Parathyroid adenoma (tissue), 2 donors: ENCODE measurements around the gene OPHN1.

Source experiments
- H2AFZ ChIP-seq: fragments of 300-600 bp; sonication (generic); one replicate; pipeline ENCODE4 v1.7.0; 2017; ENCODE audit warnings: antibody characterized with exemption, mild to moderate bottlenecking
- H3K27ac ChIP-seq: fragments of 300-600 bp; sonication (generic); one replicate; pipeline ENCODE4 v1.7.0; 2017
- H3K27me3 ChIP-seq: fragments of 300-600 bp; sonication (generic); one replicate; pipeline ENCODE4 v1.7.0; 2017; ENCODE audit warnings: low read length; ENCODE audit not compliant: control insufficient read depth, insufficient read depth
- H3K36me3 ChIP-seq: fragments of 300-600 bp; sonication (generic); one replicate; pipeline ENCODE4 v1.7.0; 2017; ENCODE audit warnings: low read length; ENCODE audit not compliant: control insufficient read depth, insufficient read depth
- H3K4me1 ChIP-seq: fragments of 300-600 bp; sonication (generic); one replicate; pipeline ENCODE4 v1.7.0; 2017; ENCODE audit warnings: control low read depth
- H3K4me2 ChIP-seq: fragments of 300-600 bp; sonication (generic); one replicate; pipeline ENCODE4 v1.7.0; 2017; ENCODE audit warnings: low read length
- H3K4me3 ChIP-seq: fragments of 300-600 bp; sonication (generic); one replicate; pipeline ENCODE4 v1.7.0; 2017; ENCODE audit warnings: low read depth, low read length
- H3K79me2 ChIP-seq: fragments of 300-600 bp; sonication (generic); one replicate; pipeline ENCODE4 v1.7.0; 2017; ENCODE audit warnings: control low read depth
- H3K9ac ChIP-seq: fragments of 300-600 bp; sonication (generic); one replicate; pipeline ENCODE4 v1.7.0; 2017; ENCODE audit warnings: mild to moderate bottlenecking
- H3K9me3 ChIP-seq: fragments of 300-600 bp; sonication (generic); one replicate; pipeline ENCODE4 v1.7.0; 2017; ENCODE audit warnings: low read length; ENCODE audit not compliant: control insufficient read depth
- CTCF ChIP-seq: fragments of 300-600 bp; sonication (generic); IDR thresholded peaks from one replicate; pipeline ENCODE4 v1.7.0; 2017; ENCODE audit warnings: antibody characterized with exemption, mild to moderate bottlenecking
- donor health status: primary hyperparathyroidism.

Gene OPHN1

GRCh38 chrX:68307769-68308168 is 125.5 kb downstream of the OPHN1 start:
- H3K27ac ChIP-seq = no peak overlapping the region
- no peak for TF ChIP-seq CTCF

GRCh38 chrX:68304602-68305001 is 128.7 kb downstream of the OPHN1 start:
- no peak overlapping the region for H2AFZ ChIP-seq
- no peaks in the 10 kb centered on the region for H3K4me1 ChIP-seq
- no peak for TF ChIP-seq CTCF
- no peaks in the 10 kb centered on the region for H3K79me2 ChIP-seq
- H3K27ac ChIP-seq = no peak overlapping the region
- no peak overlapping the region for H3K4me3 ChIP-seq
- no peak overlapping the region for H3K4me2 ChIP-seq
- no peak overlapping the region for H3K9ac ChIP-seq
- no peaks in the 10 kb centered on the region for H3K27me3 ChIP-seq
- no peaks in the 10 kb centered on the region for H3K9me3 ChIP-seq
- no peaks in the 10 kb centered on the region for H3K36me3 ChIP-seq

More at GRCh38 chrX:68307769-68308168, 125.5 kb downstream of the OPHN1 start:
- no peak overlapping the region for H3K4me2 ChIP-seq
- no peaks in the 10 kb centered on the region for H3K9me3 ChIP-seq
- H3K79me2 ChIP-seq = no peaks in the 10 kb centered on the region
- no peak overlapping the region for H3K9ac ChIP-seq
- no peak overlapping the region for H3K4me3 ChIP-seq
- no peak overlapping the region for H2AFZ ChIP-seq
- no peaks in the 10 kb centered on the region for H3K4me1 ChIP-seq
- H3K27me3 ChIP-seq = no peaks in the 10 kb centered on the region
- H3K36me3 ChIP-seq = no peaks in the 10 kb centered on the region

GRCh38 chrX:68299898-68300297 is 133.4 kb downstream of the OPHN1 start:
- Histone ChIP-seq H3K9ac (no peak overlapping the region), H2AFZ (no peak overlapping the region), H3K27me3 (no peaks in the 10 kb centered on the region), H3K27ac (no peak overlapping the region), H3K9me3 (no peaks in the 10 kb centered on the region), H3K4me1 (no peaks in the 10 kb centered on the region), H3K4me3 (no peak overlapping the region), H3K4me2 (no peak overlapping the region), H3K36me3 (no peaks in the 10 kb centered on the region), H3K79me2 (no peaks in the 10 kb centered on the region)
- TF ChIP-seq CTCF = no peak

- no peak overlapping the region for H3K27ac ChIP-seq
- no peak for TF ChIP-seq CTCF
- no peak overlapping the region for H3K4me3 ChIP-seq
- no peak overlapping the region for H3K9ac ChIP-seq
- H3K79me2 ChIP-seq = no peaks in the 10 kb centered on the region
- H3K9me3 ChIP-seq = no peaks in the 10 kb centered on the region
- no peaks in the 10 kb centered on the region for H3K27me3 ChIP-seq
- no peak overlapping the region for H2AFZ ChIP-seq
- no peaks in the 10 kb centered on the region for H3K36me3 ChIP-seq
- H3K4me2 ChIP-seq = no peak overlapping the region
- H3K4me1 ChIP-seq = no peaks in the 10 kb centered on the region
These were observed 140.8 kb downstream of the OPHN1 start for GRCh38 chrX:68292471-68292870.

GRCh38 chrX:68288127-68288526 is 145.2 kb downstream of the OPHN1 start:
- Histone ChIP-seq H3K27me3 (no peaks in the 10 kb centered on the region), H3K4me1 (no peaks in the 10 kb centered on the region), H3K27ac (no peak overlapping the region), H3K36me3 (no peaks in the 10 kb centered on the region), H3K9ac (no peak overlapping the region), H3K79me2 (no peaks in the 10 kb centered on the region), H3K4me2 (no peak overlapping the region), H3K9me3 (no peaks in the 10 kb centered on the region), H2AFZ (no peak overlapping the region), H3K4me3 (no peak overlapping the region)
- TF ChIP-seq CTCF = no peak
